SK-N-SH treated with all-trans-retinoic acid at 6 μM for 48 hours (cell line): ENCODE measurements around the gene FLRT3.

Experiments
- ATAC-seq: fragments of 200-7000 bp; cut with Tn5 transposase; 3 replicates; pipeline ENCODE4 v1.9.1; 2020; ENCODE audit warnings: mild to moderate bottlenecking, moderate library complexity
- BACH2 ChIP-seq: fragments of 250-450 bp; sonication (Bioruptor Pico); IDR thresholded peaks from 2 replicates; pipeline ENCODE4 v1.9.0; 2021; ENCODE audit warnings: mild to moderate bottlenecking, borderline replicate concordance
- CSDC2 ChIP-seq: fragments of 250-450 bp; sonication (Bioruptor Pico); IDR thresholded peaks from 2 replicates; pipeline ENCODE4 v1.5.0; 2020; ENCODE audit warnings: mild to moderate bottlenecking, moderate library complexity
- CSRNP3 ChIP-seq: fragments of 250-450 bp; sonication (Bioruptor Pico); IDR thresholded peaks from 2 replicates; pipeline ENCODE4 v1.5.1; 2021; ENCODE audit warnings: mild to moderate bottlenecking, moderate library complexity
- ESRRG ChIP-seq: fragments of 250-450 bp; sonication (Bioruptor Pico); IDR thresholded peaks from 2 replicates; pipeline ENCODE4 v1.6.1; 2021; ENCODE audit warnings: mild to moderate bottlenecking
- GLIS3 ChIP-seq: fragments of 250-450 bp; sonication (Bioruptor Pico); IDR thresholded peaks from 2 replicates; pipeline ENCODE4 v1.5.0; 2020; ENCODE audit warnings: mild to moderate bottlenecking, moderate library complexity
- ISL1 ChIP-seq: fragments of 250-450 bp; sonication (Bioruptor Pico); IDR thresholded peaks from 2 replicates; pipeline ENCODE4 v2.1.2; 2022; ENCODE audit warnings: mild to moderate bottlenecking, moderate library complexity
- OSR1 ChIP-seq: fragments of 250-450 bp; sonication (Bioruptor Pico); IDR thresholded peaks from 2 replicates; pipeline ENCODE4 v1.8.0; 2022; ENCODE audit warnings: moderate library complexity, mild to moderate bottlenecking, inconsistent platforms
- PATZ1 ChIP-seq: fragments of 250-450 bp; sonication (Bioruptor Pico); IDR thresholded peaks from 2 replicates; pipeline ENCODE4 v1.8.0; 2020; ENCODE audit warnings: mild to moderate bottlenecking, moderate library complexity, borderline replicate concordance
- POU6F1 ChIP-seq: fragments of 250-450 bp; sonication (Bioruptor Pico); IDR thresholded peaks from 2 replicates; pipeline ENCODE4 v1.8.0; 2021; ENCODE audit warnings: low read depth, mild to moderate bottlenecking, moderate library complexity, borderline replicate concordance
- PPARA ChIP-seq: fragments of 250-450 bp; sonication (Bioruptor Pico); IDR thresholded peaks from 2 replicates; pipeline ENCODE4 v1.5.0; 2020; ENCODE audit warnings: mild to moderate bottlenecking, borderline replicate concordance
- RARB ChIP-seq: fragments of 250-450 bp; sonication (Bioruptor Pico); IDR thresholded peaks from 2 replicates; pipeline ENCODE4 v1.8.0; 2021; ENCODE audit warnings: mild to moderate bottlenecking, moderate library complexity
- SNAI2 ChIP-seq: fragments of 250-450 bp; sonication (Bioruptor Pico); IDR thresholded peaks from 2 replicates; pipeline ENCODE4 v1.5.0; 2020; ENCODE audit warnings: mild to moderate bottlenecking, moderate library complexity
- TCF4 ChIP-seq: fragments of 250-450 bp; sonication (Bioruptor Pico); IDR thresholded peaks from 2 replicates; pipeline ENCODE4 v1.8.0; 2021; ENCODE audit warnings: mild to moderate bottlenecking, moderate library complexity, borderline replicate concordance
- TSHZ2 ChIP-seq: fragments of 250-450 bp; sonication (Bioruptor Pico); IDR thresholded peaks from 2 replicates; pipeline ENCODE4 v1.5.0; 2020; ENCODE audit warnings: mild to moderate bottlenecking, moderate library complexity
- ZC3H10 ChIP-seq: fragments of 250-450 bp; sonication (Bioruptor Pico); IDR thresholded peaks from 2 replicates; pipeline ENCODE4 v1.5.1; 2021; ENCODE audit warnings: mild to moderate bottlenecking, moderate library complexity
- ZNF565 ChIP-seq: fragments of 450-650 bp; formaldehyde crosslinking; conservative IDR thresholded peaks from 2 replicates; pipeline ENCODE4 v1.5.0; 2020; ENCODE audit warnings: low read depth, mild to moderate bottlenecking, moderate library complexity
- ZNF70 ChIP-seq: fragments of 450-650 bp; formaldehyde crosslinking; IDR thresholded peaks from 2 replicates; pipeline ENCODE4 v1.5.0; 2020; ENCODE audit warnings: mild to moderate bottlenecking, moderate library complexity

The FLRT3 gene

GRCh38 chr20:14374196-14374595, 36.8 kb upstream of the FLRT3 start:
- TF ChIP-seq POU6F1 (CRISPR knock-in tag) (no peak), ESRRG (CRISPR knock-in tag) (no peak), BACH2 (CRISPR knock-in tag) (no peak), PPARA (CRISPR knock-in tag) (no peak)
- TF ChIP-seq, all 23 proteins: peak for 0
- no peak for ATAC-seq

- ATAC-seq = no peak
- TF ChIP-seq PATZ1 (no peak), TCF4 (CRISPR knock-in tag) (no peak), POU6F1 (CRISPR knock-in tag) (no peak), PPARA (CRISPR knock-in tag) (no peak), CSDC2 (CRISPR knock-in tag) (no peak), GLIS3 (CRISPR knock-in tag) (no peak), ZC3H10 (no peak), TSHZ2 (no peak), SNAI2 (CRISPR knock-in tag) (no peak), CSRNP3 (CRISPR knock-in tag) (no peak), OSR1 (CRISPR knock-in tag) (no peak), ZNF70 (CRISPR knock-in tag) (no peak), ISL1 (CRISPR knock-in tag) (no peak), ZNF565 (CRISPR knock-in tag) (no peak), RARB (CRISPR knock-in tag) (no peak), BACH2 (CRISPR knock-in tag) (no peak), ESRRG (CRISPR knock-in tag) (no peak)
Measured at GRCh38 chr20:14361509-14362345, 24.3 kb upstream of the FLRT3 start.

- TF ChIP-seq TSHZ2 (no peak), CSRNP3 (CRISPR knock-in tag) (no peak)
Measured at GRCh38 chr20:14360416-14360815, 23.0 kb upstream of the FLRT3 start.

More at GRCh38 chr20:14360416-14360815, 23.0 kb upstream of the FLRT3 start:
- ATAC-seq = no peak
